NT2/D1 (cell line): ENCODE measurements around the gene MAGI2.
A peak's percentile ranks its signal among the peaks of the same experiment; 100 is the strongest.

ENCODE experiments used
- DNase-seq: peaks from one replicate; pipeline ENCODE4 v3.0.0-alpha.2; 2011; ENCODE audit warnings: low read depth, low spot score
- H3K27me3 ChIP-seq: 2 replicates; pipeline ENCODE4 v1.6.0; 2011; ENCODE audit warnings: mild to moderate bottlenecking; ENCODE audit not compliant: insufficient read length, insufficient read depth
- H3K36me3 ChIP-seq: 2 replicates; pipeline ENCODE4 v1.6.1; 2011; ENCODE audit warnings: mild to moderate bottlenecking, low read length, mixed read lengths; ENCODE audit not compliant: insufficient read depth, insufficient read length
- H3K4me1 ChIP-seq: 2 replicates; pipeline ENCODE4 v1.5.1; 2011; ENCODE audit not compliant: insufficient read depth, insufficient read length
- H3K4me3 ChIP-seq: 2 replicates; pipeline ENCODE4 v1.5.1; 2011; ENCODE audit warnings: low read depth; ENCODE audit not compliant: insufficient read length
- H3K9ac ChIP-seq: 2 replicates; pipeline ENCODE4 v1.6.0; 2011; ENCODE audit warnings: low read depth; ENCODE audit not compliant: insufficient read length
- H3K9me3 ChIP-seq: 2 replicates; pipeline ENCODE4 v1.5.1; 2011; ENCODE audit warnings: mild to moderate bottlenecking, low read length; ENCODE audit not compliant: insufficient read depth
- SUZ12 ChIP-seq: IDR thresholded peaks from 2 replicates; pipeline ENCODE4 v1.6.1; 2011; ENCODE audit not compliant: insufficient read length, insufficient read depth; ENCODE audit errors: extremely low read depth
- YY1 ChIP-seq: IDR thresholded peaks from 2 replicates; pipeline ENCODE4 v1.6.1; 2011; ENCODE audit not compliant: insufficient read length, insufficient read depth
- ZNF274 ChIP-seq: IDR thresholded peaks from 2 replicates; pipeline ENCODE4 v1.6.1; 2011; ENCODE audit warnings: mild to moderate bottlenecking, low read depth, low read length

The MAGI2 gene

GRCh38 chr7:79320741-79321473 is 132.6 kb downstream of the MAGI2 start:
- H3K27me3 ChIP-seq = no peaks in the 10 kb centered on the region
- TF ChIP-seq SUZ12 = no peak
- no peak for TF ChIP-seq ZNF274
- TF ChIP-seq YY1 = no peak
- no peaks in the 10 kb centered on the region for H3K36me3 ChIP-seq
- no peaks in the 10 kb centered on the region for H3K4me1 ChIP-seq
- no peak overlapping the region for H3K4me3 ChIP-seq
- H3K9ac ChIP-seq = no peak overlapping the region
- no peak for DNase-seq
- no peaks in the 10 kb centered on the region for H3K9me3 ChIP-seq

DNA sequence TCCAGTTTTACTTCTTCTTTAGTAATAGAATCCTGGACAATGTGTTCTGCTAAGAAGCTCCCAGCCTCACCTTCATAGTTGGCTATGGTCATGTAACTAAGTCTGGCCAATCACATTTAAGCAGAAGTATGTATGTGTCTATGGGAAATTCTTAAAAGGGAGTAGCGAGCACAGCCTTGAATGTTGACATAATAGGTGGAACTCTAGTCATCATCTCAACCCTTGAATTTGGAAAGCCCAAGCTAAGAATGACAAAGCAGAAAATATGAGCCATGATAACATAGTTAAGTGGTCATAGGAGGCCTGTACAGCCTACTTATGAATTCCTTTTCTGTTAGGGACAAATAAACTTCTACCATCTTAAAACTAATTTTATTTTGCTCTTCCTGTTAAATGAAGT is 134.1 kb downstream of the MAGI2 start:
- Histone ChIP-seq H3K4me3 (no peak overlapping the region), H3K4me1 (no peaks in the 10 kb centered on the region), H3K9ac (no peak overlapping the region), H3K9me3 (no peaks in the 10 kb centered on the region), H3K27me3 (no peaks in the 10 kb centered on the region), H3K36me3 (no peaks in the 10 kb centered on the region)
- DNase-seq = no peak
- TF ChIP-seq ZNF274 = no peak
- TF ChIP-seq YY1 = no peak
- TF ChIP-seq SUZ12 = no peak

DNA sequence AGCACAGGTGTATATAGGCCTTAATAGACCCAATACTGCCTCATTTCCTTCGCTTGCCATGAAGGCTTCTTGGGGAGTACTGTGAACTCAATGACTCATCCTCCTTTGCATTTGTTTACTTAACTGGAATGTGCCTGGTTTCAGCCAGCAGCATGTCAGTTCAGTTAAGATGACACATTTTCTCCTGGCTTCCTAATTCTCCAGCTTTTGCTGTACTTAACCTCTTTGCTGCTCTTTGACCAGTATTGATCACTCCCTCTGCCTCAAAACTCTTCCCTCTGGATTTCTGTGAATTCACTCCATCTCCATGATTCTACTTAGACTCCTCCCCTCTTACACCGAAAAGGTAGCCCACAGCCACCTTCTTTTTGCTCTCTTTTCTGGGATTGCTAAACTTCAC is 135.7 kb downstream of the MAGI2 start:
- peak; percentile 74 for DNase-seq
- Histone ChIP-seq H3K9ac (no peak overlapping the region), H3K9me3 (no peaks in the 10 kb centered on the region), H3K36me3 (no peaks in the 10 kb centered on the region), H3K27me3 (no peaks in the 10 kb centered on the region), H3K4me3 (no peak overlapping the region), H3K4me1 (no peaks in the 10 kb centered on the region)
- no peak for TF ChIP-seq YY1

- no peak for DNase-seq
- Histone ChIP-seq H3K9me3 (no peaks in the 10 kb centered on the region), H3K4me3 (no peak overlapping the region), H3K27me3 (no peaks in the 10 kb centered on the region), H3K4me1 (no peaks in the 10 kb centered on the region), H3K36me3 (no peaks in the 10 kb centered on the region), H3K9ac (no peak overlapping the region)
- TF ChIP-seq YY1 (no peak), ZNF274 (no peak), SUZ12 (no peak)
Measured at GRCh38 chr7:79312022-79312421, 141.4 kb downstream of the MAGI2 start.

DNA sequence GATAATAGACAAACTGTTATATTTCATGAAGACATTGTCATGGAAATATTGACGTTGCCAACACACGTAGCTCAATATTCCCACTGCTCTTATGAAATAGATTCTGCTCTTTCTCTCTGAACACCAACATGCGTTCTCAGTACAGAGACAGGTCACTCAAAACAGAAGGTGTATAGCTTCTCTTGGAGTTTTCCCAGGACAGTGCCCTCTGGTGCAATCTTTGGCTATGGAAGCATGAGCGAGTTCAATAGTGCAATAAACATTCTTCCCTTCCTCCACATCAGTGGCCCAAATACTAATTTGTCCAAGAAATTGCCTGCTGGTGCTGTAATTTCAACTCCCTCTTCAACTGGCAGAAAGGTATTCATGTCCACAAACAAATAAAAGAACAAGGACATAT is 145.3 kb downstream of the MAGI2 start:
- DNase-seq = no peak
- Histone ChIP-seq H3K27me3 (no peaks in the 10 kb centered on the region), H3K4me1 (no peaks in the 10 kb centered on the region), H3K9me3 (no peaks in the 10 kb centered on the region), H3K36me3 (no peaks in the 10 kb centered on the region), H3K9ac (no peak overlapping the region), H3K4me3 (no peak overlapping the region)
- TF ChIP-seq SUZ12 = no peak
- no peak for TF ChIP-seq YY1
- TF ChIP-seq ZNF274 = no peak

GRCh38 chr7:79307376-79307775 is 146.1 kb downstream of the MAGI2 start:
- no peak for DNase-seq
- Histone ChIP-seq H3K27me3 (no peaks in the 10 kb centered on the region), H3K9me3 (no peaks in the 10 kb centered on the region), H3K36me3 (no peaks in the 10 kb centered on the region), H3K4me3 (no peak overlapping the region), H3K9ac (no peak overlapping the region), H3K4me1 (no peaks in the 10 kb centered on the region)
- no peak for TF ChIP-seq ZNF274
- TF ChIP-seq SUZ12 = no peak
- TF ChIP-seq YY1 = no peak

DNA sequence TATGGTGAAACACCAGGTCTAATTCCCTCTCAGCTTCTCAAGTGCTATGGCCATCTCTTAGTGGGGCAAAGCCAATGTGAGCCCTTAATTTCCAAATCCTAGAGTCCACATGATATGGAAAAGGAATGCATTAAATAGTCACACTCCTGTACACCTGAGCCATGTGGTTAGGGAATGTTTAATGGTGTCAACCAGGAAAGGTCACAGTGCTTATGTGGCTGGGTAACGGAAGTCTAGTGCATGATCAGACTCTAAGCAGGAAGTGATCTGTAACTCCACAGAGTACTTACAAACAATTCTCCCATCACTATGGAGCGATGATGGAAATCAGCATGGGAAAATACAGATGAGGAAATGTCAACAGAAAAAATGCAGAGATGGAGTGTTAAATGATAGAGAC is 148.8 kb downstream of the MAGI2 start:
- H3K9ac ChIP-seq = no peak overlapping the region
- TF ChIP-seq SUZ12 (no peak), YY1 (no peak), ZNF274 (no peak)

GRCh38 chr7:79302293-79302692 is 151.2 kb downstream of the MAGI2 start:
- H3K4me3 ChIP-seq = no peak overlapping the region
- H3K4me1 ChIP-seq = no peaks in the 10 kb centered on the region
- H3K9ac ChIP-seq = no peak overlapping the region
- H3K9me3 ChIP-seq = no peaks in the 10 kb centered on the region
- H3K27me3 ChIP-seq = no peaks in the 10 kb centered on the region
- H3K36me3 ChIP-seq = no peaks in the 10 kb centered on the region
- TF ChIP-seq ZNF274 (no peak), YY1 (no peak), SUZ12 (no peak)
- DNase-seq = no peak

More for the DNA sequence above, 148.8 kb downstream of the MAGI2 start:
- H3K36me3 ChIP-seq = no peaks in the 10 kb centered on the region
- H3K27me3 ChIP-seq = no peaks in the 10 kb centered on the region
- no peaks in the 10 kb centered on the region for H3K9me3 ChIP-seq
- H3K4me3 ChIP-seq = no peak overlapping the region
- H3K4me1 ChIP-seq = no peaks in the 10 kb centered on the region
- no peak for DNase-seq
